Raji (cell line): ENCODE data around the gene NFIX.

Source experiments
- POLR2A ChIP-seq: IDR thresholded peaks from 2 replicates; pipeline ENCODE4 v1.6.1; 2011; ENCODE audit warnings: low read depth, low read length, control low read depth; ENCODE audit not compliant: insufficient read depth

The NFIX gene

DNA sequence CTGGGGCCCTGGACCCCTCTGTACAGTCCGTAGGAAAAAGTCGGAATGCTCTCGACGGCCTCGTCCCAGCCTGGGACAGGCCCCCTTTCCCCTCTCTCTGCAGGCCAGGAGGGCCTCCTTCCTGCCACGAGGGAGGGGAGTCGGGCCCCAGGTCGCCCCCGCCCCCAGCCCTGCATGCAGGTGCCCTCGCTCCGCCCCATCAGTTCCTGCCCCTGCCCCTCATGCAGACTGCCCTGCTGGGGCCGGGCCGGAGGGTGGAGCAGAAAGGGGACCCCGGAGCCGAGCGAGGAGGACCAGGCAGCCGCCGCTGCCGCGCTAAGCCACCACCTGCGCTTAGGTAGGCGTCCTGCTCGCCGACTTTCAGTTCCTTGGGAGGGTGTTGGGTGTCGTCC lies 100.1 kb downstream of the NFIX start:
- TF ChIP-seq POLR2A, result no peak

DNA sequence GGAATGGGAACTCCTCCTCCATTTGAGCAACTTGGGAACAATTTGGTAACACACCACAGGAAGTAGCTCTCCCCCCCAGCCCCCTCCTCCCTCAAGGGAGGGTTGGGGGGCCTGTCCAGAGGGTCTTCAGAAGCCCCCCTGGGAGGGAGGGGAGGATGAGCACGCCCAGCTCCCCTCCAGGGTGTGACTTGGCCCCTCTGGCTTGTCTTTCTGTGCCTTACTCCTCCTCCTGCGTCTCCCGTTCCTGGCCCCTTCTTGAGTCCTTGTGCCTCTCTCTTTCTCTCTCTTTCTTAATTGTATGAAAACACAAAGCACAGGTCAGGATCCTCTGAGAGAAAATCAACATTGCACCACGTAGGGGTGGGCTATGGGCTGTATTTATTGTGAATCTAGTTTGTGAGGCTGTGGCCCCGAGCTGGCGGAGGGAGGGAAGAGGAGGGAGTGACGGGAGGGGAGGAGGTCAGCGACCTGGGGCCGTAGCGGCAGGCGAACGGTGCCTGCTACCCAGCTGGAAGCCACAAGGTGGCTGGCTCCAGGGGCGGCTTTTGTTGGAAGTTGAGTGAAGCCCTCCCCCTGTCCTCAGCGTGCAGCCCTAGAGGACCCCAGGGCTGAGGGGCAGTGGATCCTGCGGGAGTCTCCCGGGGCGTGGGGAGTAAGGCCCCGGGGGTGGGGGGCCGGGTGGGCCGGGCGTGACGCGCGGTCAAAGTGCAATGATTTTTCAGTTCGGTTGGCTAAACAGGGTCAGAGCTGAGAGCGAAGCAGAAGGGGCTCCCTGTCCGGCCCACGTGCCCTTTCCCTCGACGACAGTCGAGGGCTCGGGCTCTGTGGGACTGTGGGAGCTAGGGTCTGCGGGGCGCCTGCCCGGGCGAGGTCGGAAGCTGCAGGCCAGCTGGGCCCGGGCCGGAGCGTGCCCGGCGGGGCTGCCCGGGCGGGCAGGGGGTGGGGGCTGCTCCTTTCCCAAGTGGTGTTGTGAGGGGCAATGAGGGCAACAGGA lies 101.0 kb downstream of the NFIX start:
- no peak for TF ChIP-seq POLR2A

DNA sequence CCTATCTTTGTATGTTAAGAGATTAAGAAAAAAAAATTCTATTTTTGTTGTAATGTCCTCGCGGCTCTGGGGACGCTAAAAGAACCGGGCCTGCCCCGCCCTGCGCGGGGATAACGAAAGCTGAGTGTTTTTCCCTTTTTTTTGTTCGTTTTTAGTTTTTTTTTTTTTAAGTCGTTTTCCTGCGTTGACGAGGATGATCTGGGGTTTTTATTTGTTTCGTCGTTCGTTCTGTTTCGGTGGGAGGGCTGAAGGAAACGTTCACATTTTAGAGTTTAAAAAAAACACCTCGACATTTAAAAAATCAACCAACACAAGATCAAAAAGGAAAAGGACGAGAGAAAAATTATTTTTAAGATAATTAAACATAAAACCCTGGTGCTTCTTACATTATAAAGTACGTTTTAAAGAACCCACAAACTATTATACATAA lies 101.8 kb downstream of the NFIX start:
- TF ChIP-seq POLR2A, result no peak

DNA sequence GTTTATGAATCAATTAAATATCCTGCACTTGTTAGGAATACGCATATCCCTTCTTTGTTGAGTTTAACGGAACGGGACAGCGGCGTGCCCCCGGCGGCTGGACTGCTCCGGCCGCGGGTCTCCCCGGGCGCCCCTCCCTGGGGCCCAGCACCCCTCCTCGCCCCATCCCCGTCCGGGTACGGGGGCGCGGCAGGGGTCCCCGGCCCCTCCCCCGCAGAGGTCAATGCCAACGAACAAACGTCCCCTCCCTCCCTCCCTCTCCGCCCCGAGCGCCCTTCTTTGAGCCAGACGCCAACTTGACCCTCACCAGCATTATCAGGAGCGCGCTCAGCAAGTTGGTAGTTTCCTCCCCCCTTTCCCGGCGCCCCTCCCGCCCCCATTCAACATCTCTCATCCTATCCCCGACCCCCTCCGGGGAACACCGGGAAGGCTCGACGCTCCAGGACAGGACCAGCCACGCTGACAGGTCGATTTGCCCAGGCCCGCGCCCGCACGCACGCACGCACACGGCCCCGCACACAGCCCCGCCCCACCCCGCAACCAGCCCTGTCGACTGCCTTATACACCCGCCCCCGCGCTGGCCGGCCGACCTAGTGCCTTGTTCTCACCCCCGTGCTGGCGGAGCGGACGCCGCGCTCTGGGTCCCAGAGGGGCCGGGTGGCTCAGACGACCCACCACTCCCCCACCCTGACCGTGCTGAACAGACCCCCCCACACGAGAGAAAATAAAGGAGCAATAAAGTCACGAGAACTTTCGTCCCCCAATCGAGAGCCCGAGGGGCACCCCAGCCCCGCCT lies 102.4 kb downstream of the NFIX start:
- TF ChIP-seq POLR2A, result 0 out of 2 replicates have a peak, but pooled peaks have one; percentile 18

DNA sequence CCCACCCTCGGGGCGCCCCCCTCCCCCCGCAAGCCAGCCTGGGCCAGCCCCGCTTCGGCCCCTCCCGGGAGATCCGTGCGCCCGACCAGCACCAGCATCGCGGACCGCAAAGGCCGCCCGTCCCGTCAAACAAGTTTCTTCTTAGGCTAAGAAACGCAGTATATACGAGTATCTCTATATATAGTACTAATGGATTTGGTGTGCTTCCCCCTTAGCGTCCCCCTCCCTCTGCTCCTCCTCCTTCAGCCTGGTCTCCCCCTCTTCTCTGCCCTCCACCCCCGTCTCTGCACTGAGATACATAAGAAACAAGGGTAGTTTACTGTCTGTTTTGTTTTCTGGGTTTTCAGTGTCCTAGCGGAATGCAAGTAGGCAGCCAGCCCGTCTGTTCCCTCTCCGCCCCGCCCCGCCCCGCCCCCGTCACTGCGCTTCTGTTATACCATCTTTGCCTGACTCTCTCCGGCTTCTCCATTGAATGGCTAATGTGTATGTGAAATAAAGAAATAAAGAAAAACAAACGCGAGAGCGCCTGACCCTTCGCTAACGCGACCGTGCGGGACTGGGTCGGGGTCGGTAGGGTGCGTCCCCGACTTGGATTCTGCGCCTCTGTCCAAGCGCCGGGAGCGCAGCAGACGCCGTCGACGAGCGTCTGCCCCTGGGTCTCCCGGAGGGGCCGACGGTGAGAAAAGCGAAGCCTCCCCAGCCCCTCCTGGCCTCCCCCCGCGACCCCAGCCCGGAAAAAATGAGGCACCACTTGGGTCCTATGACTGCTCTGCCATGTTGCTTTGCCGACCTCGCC lies 103.2 kb downstream of the NFIX start:
- no peak for TF ChIP-seq POLR2A

DNA sequence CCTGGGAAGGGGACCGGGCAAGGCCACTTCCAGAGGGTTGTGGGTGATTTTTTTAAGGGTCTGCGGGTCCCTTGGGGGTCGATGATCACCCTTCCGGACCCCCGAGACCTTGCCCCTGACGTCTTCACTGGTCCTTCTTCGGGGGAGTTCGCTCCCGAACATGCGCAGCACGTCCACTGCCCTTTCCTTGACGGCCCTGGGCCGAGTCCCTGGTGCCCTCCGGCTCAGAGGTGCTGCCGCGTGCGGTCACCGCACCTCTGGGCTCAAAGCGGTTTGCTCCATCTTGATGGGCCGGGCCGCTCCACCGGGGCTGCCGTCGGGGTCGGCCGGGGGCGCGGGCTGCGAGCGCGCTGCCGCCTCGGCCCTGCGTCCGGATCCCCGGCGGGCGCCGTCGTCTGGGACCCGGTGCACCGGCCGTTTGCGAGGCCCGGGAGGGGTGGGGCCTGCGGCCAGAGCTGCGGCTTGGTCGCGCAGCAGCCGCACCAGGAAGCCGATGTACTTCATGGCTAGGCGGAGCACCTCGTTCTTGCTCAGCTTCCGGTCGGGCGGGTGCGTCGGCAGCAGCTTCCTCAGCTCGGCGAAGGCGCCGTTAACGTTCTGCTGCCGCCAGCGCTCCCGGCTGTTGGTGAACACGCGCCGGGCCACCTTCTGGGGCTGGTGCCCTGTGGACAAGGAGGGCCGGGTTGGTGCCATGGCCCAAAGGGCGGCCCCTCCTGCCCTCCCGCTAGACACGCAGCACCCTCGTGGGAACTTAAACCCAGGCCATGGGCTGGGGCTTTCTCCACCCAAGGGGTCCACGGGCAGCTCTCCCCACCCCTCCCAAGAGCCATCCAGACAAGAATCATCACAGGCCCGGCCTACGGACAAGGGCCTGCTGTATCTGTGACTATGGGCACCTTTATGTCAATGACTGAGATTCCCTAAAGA lies 104.1 kb downstream of the NFIX start:
- TF ChIP-seq POLR2A, result no peak

DNA sequence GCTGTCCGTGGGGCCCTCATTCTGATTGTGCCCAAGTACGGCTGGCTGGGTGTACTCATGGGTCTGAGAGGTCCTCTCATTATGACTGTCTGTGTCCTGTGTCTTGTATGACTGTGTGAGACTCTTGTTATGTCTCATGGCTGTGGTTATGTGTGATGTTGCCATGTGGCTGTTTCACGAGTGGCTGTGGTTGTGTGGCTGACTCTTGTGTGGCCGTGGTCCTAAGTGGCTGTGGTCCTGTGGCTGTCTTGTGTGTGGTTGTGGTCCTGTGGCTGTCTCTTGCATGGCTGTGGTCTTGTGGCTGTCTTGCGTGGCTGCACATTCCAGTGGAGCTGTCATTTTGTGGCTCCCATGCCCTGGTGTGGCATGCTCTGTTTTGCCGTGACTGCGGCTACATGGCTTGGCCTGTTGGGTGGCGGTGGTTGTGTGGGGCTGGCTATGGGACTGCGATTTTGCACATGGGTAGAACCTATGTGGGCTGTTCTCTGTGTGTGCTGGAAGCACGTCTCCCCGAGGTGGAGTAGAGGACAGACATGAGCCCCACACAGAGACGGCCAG lies 104.8 kb downstream of the NFIX start:
- no peak for TF ChIP-seq POLR2A

DNA sequence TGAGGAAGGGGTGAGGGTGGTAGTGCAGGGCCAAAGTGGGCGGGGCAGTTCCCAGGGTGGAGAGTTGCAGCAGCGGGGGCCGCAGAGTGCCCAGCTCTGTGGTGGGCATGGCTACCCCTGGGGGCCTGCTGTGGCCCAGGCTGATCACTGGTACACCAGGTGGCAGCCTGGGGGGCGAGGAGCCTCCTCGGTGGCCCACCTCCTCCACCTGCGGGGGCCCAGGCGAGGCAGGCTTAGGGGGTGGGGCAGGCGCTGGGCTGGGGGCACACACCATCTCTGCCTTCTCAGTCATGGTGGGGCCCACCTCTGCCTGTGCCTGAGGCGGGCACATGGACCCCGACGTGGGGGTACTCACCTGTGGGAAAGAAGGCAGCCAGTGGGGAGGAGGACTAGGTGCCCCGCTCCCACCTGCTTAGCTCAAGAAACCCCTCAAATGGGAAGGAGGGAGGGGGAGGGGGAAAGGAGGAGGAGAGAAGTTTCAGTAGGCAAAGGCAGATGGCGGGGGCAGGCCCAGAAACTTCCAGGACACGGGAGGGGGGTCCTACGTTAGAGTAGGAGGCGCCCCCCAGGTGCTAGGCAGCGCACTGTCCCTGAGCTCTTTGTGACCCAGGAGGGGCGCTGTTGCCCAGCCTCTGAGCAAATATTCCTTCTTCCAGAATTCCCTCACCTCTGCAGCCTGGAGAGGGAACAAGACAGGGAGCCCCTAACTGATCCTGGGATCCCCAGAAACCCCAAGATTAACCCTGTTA lies 105.7 kb downstream of the NFIX start:
- TF ChIP-seq POLR2A, result no peak

DNA sequence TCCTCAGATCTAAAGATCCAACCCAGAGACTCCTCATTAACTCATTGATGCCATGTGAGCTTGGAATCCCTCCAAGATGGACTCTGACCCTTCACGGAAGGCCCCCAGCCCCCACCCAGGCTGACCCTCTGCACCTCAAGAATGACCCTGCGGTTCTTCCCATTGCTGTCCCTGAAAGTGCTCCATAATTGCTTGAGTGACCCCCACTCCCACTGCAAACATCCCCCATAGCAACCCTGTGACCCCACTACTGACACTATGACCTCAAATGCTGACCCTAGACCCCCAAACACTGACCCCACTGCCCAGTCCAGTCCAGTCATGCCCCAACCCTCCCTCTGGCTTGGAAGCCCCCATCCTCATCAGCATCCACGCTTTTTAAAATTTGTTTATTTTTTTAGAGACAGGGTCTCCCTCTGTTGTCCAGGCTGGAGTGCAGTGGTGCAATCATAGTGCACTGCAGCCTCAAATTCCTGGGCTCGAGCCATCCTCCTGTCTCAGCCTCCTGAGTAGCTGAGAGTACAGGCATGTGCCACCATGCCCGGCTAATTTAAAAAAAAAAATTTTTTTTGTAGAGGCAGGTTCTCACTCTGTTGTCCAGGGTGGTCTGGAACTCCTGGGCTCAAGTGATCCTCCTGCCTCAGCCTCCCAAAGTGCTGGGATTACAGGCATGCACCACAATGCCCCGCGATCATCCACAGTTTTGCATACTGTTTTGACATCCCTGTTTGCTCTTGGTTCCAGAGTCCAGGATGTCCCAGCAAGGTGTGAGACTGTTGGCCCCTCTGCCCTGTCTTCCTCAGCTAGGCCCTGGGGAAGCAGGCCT lies 106.5 kb downstream of the NFIX start:
- TF ChIP-seq POLR2A, result peak; percentile 11; the same call in 1 of the 2 replicates

DNA sequence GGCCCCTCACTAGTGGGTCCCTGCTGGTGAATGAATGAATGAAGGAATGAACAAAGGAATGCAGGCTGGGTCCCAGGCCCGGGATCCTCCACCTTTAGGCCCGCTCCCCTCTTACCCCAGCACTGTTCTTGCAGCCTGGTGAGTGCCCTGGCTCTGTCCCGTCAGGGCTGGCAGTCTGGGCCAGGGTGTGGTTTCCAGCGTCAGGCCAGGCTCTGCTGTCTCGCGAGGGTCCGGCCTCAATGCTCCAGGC lies 107.1 kb downstream of the NFIX start:
- no peak for TF ChIP-seq POLR2A

DNA sequence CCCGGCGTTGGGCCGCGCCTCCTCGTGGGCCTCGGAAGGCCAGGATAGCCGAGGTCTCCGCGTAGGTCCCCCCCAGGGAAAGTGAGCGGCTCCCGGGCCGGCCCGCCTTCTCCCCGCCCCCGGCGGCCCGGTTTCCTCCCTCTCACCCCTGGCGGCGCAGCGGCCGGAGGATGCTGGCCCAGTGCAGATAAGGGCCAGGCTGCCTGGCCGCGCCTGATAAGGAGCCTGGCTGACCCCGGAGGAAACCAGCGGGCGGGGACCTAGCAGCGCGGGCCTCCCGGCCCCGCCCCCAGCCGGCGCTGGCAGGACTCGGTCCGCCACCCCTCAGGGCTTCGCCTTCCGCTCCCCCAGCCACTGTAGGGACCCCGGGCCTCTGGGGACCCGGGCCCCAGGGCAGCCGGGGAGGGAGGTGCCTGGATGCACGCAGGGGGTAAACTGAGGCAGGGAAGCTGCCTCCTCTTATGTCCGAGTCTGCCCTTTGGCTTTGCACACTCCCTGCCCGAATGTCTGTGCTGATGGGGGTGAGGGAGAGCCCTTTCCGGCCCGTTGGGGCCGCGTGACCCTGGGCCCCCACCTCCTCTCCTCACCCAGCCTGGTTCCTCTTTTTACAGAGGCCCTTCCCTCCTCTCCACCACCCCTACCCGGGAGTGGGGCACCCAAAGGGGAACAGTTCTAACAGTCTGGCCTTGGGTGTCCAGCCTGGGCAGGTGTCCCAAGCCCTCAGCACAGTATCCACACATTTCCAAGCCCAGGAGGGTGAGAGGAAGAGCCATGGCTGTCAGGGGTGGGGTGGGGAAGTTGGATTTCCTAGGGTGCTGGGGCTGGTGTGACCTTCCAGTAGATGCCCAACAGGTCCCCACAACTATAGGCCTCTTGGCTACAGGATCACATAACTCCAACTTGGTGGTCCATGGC lies 107.6 kb downstream of the NFIX start, which contains the start of gene LYL1:
TSS of gene LYL1 (minus strand) at position 193 of the 915 bp plus-strand sequence. CDS start 1,687 bp downstream, outside the sequence.
- TF ChIP-seq POLR2A, result peak; percentile 87
